GM23248 (cell line): ENCODE measurements around the gene IL6R. TPM values are rescaled to one million over a fixed set of nuclear protein-coding genes. Genes with fewer than 3 reads are reported as not detected.

Experiments
- DNase-seq: peaks from one replicate; pipeline ENCODE4 v3.0.0-alpha.2; 2015
- H2AFZ ChIP-seq: fragments of 200-600 bp; sonication (generic); 2 replicates; pipeline ENCODE4 v1.6.1; 2016; ENCODE audit warnings: antibody characterized with exemption
- H3F3A ChIP-seq: fragments of 200-600 bp; sonication (generic); 2 replicates; pipeline ENCODE4 v1.6.1; 2016; ENCODE audit warnings: mild to moderate bottlenecking, antibody characterized with exemption, mixed run types; ENCODE audit not compliant: insufficient read depth
- H3K27ac ChIP-seq: fragments of 200-600 bp; sonication (generic); 2 replicates; pipeline ENCODE4 v1.5.1; 2016; ENCODE audit warnings: mild to moderate bottlenecking
- H3K27me3 ChIP-seq: fragments of 200-600 bp; sonication (generic); replicated peaks from 2 replicates; pipeline ENCODE4 v1.6.1; 2016; ENCODE audit warnings: mild to moderate bottlenecking; ENCODE audit not compliant: insufficient read depth
- H3K36me3 ChIP-seq: fragments of 200-600 bp; sonication (generic); 2 replicates; pipeline ENCODE4 v1.6.1; 2016; ENCODE audit warnings: low read depth, mild to moderate bottlenecking
- H3K4me1 ChIP-seq: fragments of 200-600 bp; sonication (generic); 2 replicates; pipeline ENCODE4 v1.6.1; 2016; ENCODE audit warnings: mild to moderate bottlenecking; ENCODE audit not compliant: insufficient read depth
- H3K4me2 ChIP-seq: fragments of 200-600 bp; sonication (generic); one replicate; pipeline ENCODE4 v1.6.1; 2016; ENCODE audit warnings: mild to moderate bottlenecking; ENCODE audit not compliant: unreplicated experiment
- H3K4me3 ChIP-seq: fragments of 200-600 bp; sonication (generic); 2 replicates; pipeline ENCODE4 v1.5.1; 2016; ENCODE audit warnings: mild to moderate bottlenecking
- H3K79me2 ChIP-seq: fragments of 200-600 bp; sonication (generic); 2 replicates; pipeline ENCODE4 v1.6.1; 2016; ENCODE audit warnings: mild to moderate bottlenecking; ENCODE audit not compliant: insufficient read depth
- H3K9ac ChIP-seq: fragments of 200-600 bp; sonication (generic); 2 replicates; pipeline ENCODE4 v1.6.1; 2016; ENCODE audit warnings: mild to moderate bottlenecking
- H3K9me2 ChIP-seq: fragments of 200-600 bp; sonication (generic); 2 replicates; pipeline ENCODE4 v1.6.1; 2016; ENCODE audit warnings: mixed run types, mild to moderate bottlenecking, moderate library complexity; ENCODE audit not compliant: insufficient read depth
- H3K9me3 ChIP-seq: fragments of 200-600 bp; sonication (generic); one replicate; pipeline ENCODE4 v1.6.1; 2017; ENCODE audit warnings: low read depth
- H4K20me1 ChIP-seq: fragments of 200-600 bp; sonication (generic); 2 replicates; pipeline ENCODE4 v1.6.0; 2016; ENCODE audit not compliant: insufficient read depth
- EZH2 ChIP-seq: fragments of 200-600 bp; sonication (generic); IDR thresholded peaks from 2 replicates; pipeline ENCODE4 v1.6.1; 2018; ENCODE audit warnings: antibody characterized with exemption, mild to moderate bottlenecking; ENCODE audit not compliant: insufficient read depth, poor library complexity, severe bottlenecking
- EZH2phosphoT487 ChIP-seq: fragments of 200-600 bp; sonication (generic); IDR thresholded peaks from 2 replicates; pipeline ENCODE4 v1.6.1; 2018; ENCODE audit warnings: antibody characterized with exemption, moderate library complexity, mild to moderate bottlenecking, low read depth; ENCODE audit not compliant: insufficient read depth
- WGBS, 2 experiments: methylation state at CpG; one replicate each; pipeline ENCODE4 v1.1.6; 2015 to 2017; ENCODE audit warnings: low lambda C conversion rate in 2 of 2, low coverage in 1 of 2; ENCODE audit errors: missing lambda C conversion rate in 2 of 2; 5-methylcytosine and 5-hydroxymethylcytosine counted together
- in situ Hi-C: fragments of 300-500 bp; cut with MboI; formaldehyde crosslinking; loops from 2 replicates; pipeline ENCODE4 v1.15.0; 2020
- polyA plus RNA-seq: library from polyadenylated mRNA; unstranded; fragments of >200 nt; fragmentation: Nextera tagmentation; extraction: Ambion mirVana; gene quantifications from 2 replicates; pipeline ENCODE4 v1.2.1, GENCODE V29; 2016
- total RNA-seq: library from RNA; depleted of rRNA; stranded (reverse); fragments of >200 nt; shearing (Covaris generic); gene quantifications from 2 replicates; pipeline ENCODE4 v1.2.3, GENCODE V29; 2014; rRNA removed

Gene IL6R
- total and polyA plus RNA-seq, 2 experiments from 2014 or later: 2.1 to 8.8 TPM

GRCh38 chr1:154512760-154513159, 107.6 kb downstream of the IL6R start:
- no peaks in the 10 kb centered on the region for H3K36me3 ChIP-seq
- in situ Hi-C loops: no loop called here
- no peak overlapping the region for H3K4me2 ChIP-seq

DNA sequence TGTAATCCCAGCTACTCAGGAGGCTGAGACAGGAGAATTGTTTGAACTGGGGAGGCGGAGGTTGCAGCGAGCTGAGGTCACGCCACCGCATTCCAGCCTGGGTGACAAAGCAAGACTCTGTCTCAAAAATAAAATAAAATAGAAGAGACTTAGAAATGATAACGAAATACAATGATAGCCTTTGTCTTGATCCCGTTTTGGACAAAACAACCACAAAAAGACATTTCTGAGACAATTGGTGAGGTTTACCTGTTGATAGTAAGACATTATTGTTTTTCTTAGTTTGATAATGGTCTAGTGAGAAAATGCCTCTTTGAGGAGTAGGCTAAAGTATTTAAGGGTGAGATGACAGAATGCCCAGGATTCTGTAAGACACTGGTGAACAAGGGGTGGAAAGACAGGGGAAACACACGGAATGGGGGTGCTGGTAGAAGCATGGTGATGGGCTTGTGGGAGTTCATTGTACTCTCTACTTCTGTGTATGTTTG, 109.0 kb downstream of the IL6R start:
- H3F3A ChIP-seq: no peaks in the 10 kb centered on the region

More at GRCh38 chr1:154512760-154513159, 107.6 kb downstream of the IL6R start:
- no peak overlapping the region for H3K9ac ChIP-seq
- no peak overlapping the region for H3K27ac ChIP-seq
- no peak for TF ChIP-seq EZH2
- TF ChIP-seq EZH2phosphoT487: no peak
- 78 to 93% methylated on average over 3 of the region's 3 CpGs for WGBS, 2 experiments
- no peaks in the 10 kb centered on the region for H3K79me2 ChIP-seq
- H3K9me3 ChIP-seq: no peaks in the 10 kb centered on the region
- no peaks in the 10 kb centered on the region for H3K9me2 ChIP-seq
- DNase-seq: no peak
- H3K4me3 ChIP-seq: no peak overlapping the region
- no peaks in the 10 kb centered on the region for H3F3A ChIP-seq
- no peaks in the 10 kb centered on the region for H3K4me1 ChIP-seq
- no peak overlapping the region for H2AFZ ChIP-seq
- H4K20me1 ChIP-seq: no peaks in the 10 kb centered on the region
- peaks cover 34% of the 10 kb centered on the region for H3K27me3 ChIP-seq

GRCh38 chr1:154517661-154518060, 112.5 kb downstream of the IL6R start:
- TF ChIP-seq EZH2phosphoT487: no peak
- no peak for TF ChIP-seq EZH2
- no peak overlapping the region for H3K9ac ChIP-seq
- H3K79me2 ChIP-seq: no peaks in the 10 kb centered on the region
- H2AFZ ChIP-seq: no peak overlapping the region
- H3K4me3 ChIP-seq: no peak overlapping the region
- H3F3A ChIP-seq: no peaks in the 10 kb centered on the region
- H4K20me1 ChIP-seq: no peaks in the 10 kb centered on the region
- H3K36me3 ChIP-seq: no peaks in the 10 kb centered on the region
- in situ Hi-C loops: no loop called here
- H3K4me2 ChIP-seq: no peak overlapping the region
- H3K9me3 ChIP-seq: no peaks in the 10 kb centered on the region
- peaks cover 22% of the 10 kb centered on the region for H3K27me3 ChIP-seq
- WGBS, 2 experiments: 82 to 89% methylated on average over 11 of the region's 11 CpGs
- H3K9me2 ChIP-seq: no peaks in the 10 kb centered on the region
- no peaks in the 10 kb centered on the region for H3K4me1 ChIP-seq
- DNase-seq: no peak
- H3K27ac ChIP-seq: no peak overlapping the region

More for the DNA sequence above, 109.0 kb downstream of the IL6R start:
- H2AFZ ChIP-seq: no peak overlapping the region
- no peak overlapping the region for H3K27ac ChIP-seq
- peaks cover 33% of the 10 kb centered on the region for H3K27me3 ChIP-seq
- no peaks in the 10 kb centered on the region for H3K9me2 ChIP-seq
- no peaks in the 10 kb centered on the region for H4K20me1 ChIP-seq
- no peak overlapping the region for H3K4me2 ChIP-seq
- no peak for TF ChIP-seq EZH2
- TF ChIP-seq EZH2phosphoT487: no peak
- no peaks in the 10 kb centered on the region for H3K9me3 ChIP-seq
- no peak overlapping the region for H3K9ac ChIP-seq
- H3K4me3 ChIP-seq: no peak overlapping the region
- no peaks in the 10 kb centered on the region for H3K36me3 ChIP-seq
- no peaks in the 10 kb centered on the region for H3K79me2 ChIP-seq
- H3K4me1 ChIP-seq: no peaks in the 10 kb centered on the region
- in situ Hi-C loops: no loop called here
- WGBS, 2 experiments: 73 to 82% methylated on average over 7 of the region's 7 CpGs
- no peak for DNase-seq

Other genes starting within 250 kb of the IL6R start
- 578 and 599 TPM in 2 replicates for gene TPM3, start 213.2 kb upstream of the IL6R start, total RNA-seq
- gene TPM3, start 213.2 kb upstream of the IL6R start, polyA plus RNA-seq: 557 and 570 TPM in 2 replicates
- not detected in 2 replicates for gene CFAP141, start 199.0 kb upstream of the IL6R start, total RNA-seq
- gene CFAP141, start 199.0 kb upstream of the IL6R start, polyA plus RNA-seq: not detected in 2 replicates
- 73.0 and 90.5 TPM in 2 replicates for gene UBAP2L, start 184.4 kb upstream of the IL6R start, total RNA-seq
- 132 and 133 TPM in 2 replicates for gene UBAP2L, start 184.4 kb upstream of the IL6R start, polyA plus RNA-seq
- 142 and 169 TPM in 2 replicates for gene HAX1, start 132.7 kb upstream of the IL6R start, total RNA-seq
- gene HAX1, start 132.7 kb upstream of the IL6R start, polyA plus RNA-seq: 172 and 178 TPM in 2 replicates
- gene AQP10, start 84.2 kb upstream of the IL6R start, total RNA-seq: not detected in 2 replicates
- not detected in 2 replicates for gene AQP10, start 84.2 kb upstream of the IL6R start, polyA plus RNA-seq
- gene ATP8B2, start 79.8 kb upstream of the IL6R start, total RNA-seq: 200 and 203 TPM in 2 replicates
- gene ATP8B2, start 79.8 kb upstream of the IL6R start, polyA plus RNA-seq: 17.6 and 20.1 TPM in 2 replicates
- gene TDRD10, start 96.9 kb downstream of the IL6R start, total RNA-seq: not detected in 2 replicates
- gene TDRD10, start 96.9 kb downstream of the IL6R start, polyA plus RNA-seq: not detected in 2 replicates
- gene SHE, start 97.1 kb downstream of the IL6R start, total RNA-seq: not detected in 2 replicates
- gene SHE, start 97.1 kb downstream of the IL6R start, polyA plus RNA-seq: 0.03 TPM in 2 replicates
- gene UBE2Q1, start 153.3 kb downstream of the IL6R start, total RNA-seq: 31.9 and 37.9 TPM in 2 replicates
- 5.7 and 7.8 TPM in 2 replicates for gene UBE2Q1, start 153.3 kb downstream of the IL6R start, polyA plus RNA-seq
- gene CHRNB2, start 162.4 kb downstream of the IL6R start, total RNA-seq: not detected in 2 replicates
- not detected in 2 replicates for gene CHRNB2, start 162.4 kb downstream of the IL6R start, polyA plus RNA-seq
- 71.3 and 84.6 TPM in 2 replicates for gene ADAR, start 202.8 kb downstream of the IL6R start, total RNA-seq
- gene ADAR, start 202.8 kb downstream of the IL6R start, polyA plus RNA-seq: 61.2 and 61.3 TPM in 2 replicates